Measurements from ENCODE around the gene TBATA.

Gene TBATA

DNA sequence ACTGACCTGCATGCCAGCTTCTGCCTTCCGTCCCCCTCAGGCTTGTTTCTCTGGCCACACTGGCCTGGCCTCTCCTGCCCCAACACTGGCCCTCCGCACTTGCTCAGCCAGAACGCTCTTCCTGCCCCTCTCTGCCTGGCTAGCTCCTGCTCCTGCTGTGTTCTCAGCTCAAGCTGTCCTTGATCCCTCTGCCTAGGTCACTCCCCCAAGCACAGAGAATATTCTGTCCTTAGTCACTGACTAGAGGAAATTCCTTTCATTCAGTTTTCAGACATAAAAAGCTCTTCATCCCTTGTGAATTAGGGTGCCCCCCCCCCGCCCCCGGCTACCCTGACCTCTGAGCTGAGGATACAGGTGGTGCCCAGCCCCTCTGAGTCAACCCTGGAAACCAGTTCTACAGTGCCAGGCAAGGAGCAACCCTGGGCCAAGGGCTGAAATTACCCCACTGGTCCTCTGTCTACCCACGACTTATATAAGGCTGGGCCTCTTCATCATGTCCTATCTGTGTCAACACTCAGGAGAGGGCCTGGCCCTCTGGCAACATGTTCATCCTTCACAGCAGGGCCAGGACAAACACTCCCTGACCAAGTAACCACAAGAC is 23.9 kb upstream of the TBATA start:
- DNase-seq (ENCODE audit: low read depth), result no peak

DNA sequence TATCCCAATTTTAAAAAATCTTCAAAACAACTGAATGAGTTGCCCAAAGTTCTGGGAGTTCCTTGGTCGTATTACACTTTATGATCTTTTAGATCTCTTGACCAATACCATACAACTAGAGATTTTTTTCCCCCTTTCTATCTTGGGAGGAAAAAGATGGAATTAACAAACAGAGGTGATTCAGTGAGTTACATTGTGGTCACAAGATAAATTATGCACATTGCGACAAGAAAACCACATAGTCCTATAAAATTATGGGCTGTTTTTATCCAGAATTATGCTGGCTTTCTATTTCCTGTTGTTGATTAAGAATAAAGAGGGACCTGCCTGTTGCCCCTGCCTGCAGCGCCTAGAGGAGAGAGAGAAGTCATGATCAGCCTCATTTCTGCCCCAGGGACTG is 22.4 kb upstream of the TBATA start:
- DNase-seq (ENCODE audit: low read depth), result no peak

DNA sequence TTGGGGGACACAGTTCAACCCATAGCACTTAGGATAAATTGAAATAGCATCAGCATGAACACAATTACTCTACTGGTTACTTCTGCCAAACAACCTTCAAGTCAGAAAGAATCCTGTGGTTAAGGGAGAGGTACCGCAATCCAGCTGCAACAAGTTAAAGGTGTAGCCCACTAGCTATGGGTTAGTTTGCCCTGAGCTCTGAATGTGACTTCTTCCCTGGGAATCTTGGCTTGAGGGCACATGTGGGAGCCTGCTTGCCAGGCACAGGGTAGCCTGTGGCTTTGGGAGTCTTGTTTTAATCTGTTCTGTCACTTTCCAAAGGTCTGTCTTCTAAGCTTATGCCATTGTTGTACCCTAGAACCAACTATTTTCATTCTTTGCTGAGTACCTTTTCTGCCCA is 21.7 kb upstream of the TBATA start:
- no peak for DNase-seq (ENCODE audit: low read depth)

DNA sequence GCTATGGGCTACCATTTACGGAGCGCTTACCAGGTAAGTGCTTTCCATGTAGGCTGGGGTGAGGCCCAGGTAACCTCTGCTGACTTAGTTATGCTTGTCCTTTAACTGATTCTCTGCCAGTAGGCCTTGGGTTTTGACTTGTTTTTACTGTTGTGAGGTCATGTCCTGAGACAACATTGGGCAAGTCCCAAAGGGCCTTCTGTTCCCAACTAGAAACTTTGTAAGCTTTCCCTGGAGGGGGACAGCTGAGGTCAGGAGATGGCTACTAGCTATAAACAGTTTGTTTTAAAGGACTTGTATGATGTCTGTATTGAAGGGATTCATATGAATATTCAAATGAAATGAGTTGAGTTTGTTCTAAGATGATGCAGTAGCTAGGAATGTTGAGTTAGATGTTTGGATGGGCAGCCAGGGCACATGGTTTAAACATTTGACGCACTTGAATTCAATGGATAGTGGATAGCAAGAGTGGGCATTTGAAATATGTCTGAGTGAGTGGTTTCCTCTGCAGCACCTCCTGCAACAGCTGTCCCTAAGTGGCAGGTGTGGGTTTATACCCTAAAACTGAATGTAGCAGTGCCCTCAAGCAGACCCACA is 20.5 kb upstream of the TBATA start:
- DNase-seq (ENCODE audit: low read depth), result no peak

DNA sequence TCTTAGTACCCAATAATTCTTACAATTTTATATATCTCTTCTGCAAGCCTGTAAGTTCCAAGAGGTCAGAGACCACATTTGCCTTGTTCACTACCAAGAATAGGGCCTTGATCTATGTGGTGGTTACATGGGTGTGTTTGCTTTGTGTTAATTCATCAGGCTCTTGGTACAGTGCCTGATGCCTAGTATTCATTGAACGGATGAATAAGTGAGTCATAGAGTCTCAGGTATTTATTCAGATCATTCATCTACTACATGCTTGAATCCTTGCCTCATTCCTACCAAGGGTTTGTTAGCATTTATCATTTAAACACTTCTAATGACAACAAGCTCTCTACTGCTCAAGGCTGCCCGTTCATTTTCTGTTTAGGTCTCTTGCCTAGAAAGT is 19.2 kb upstream of the TBATA start:
- no peak for DNase-seq (ENCODE audit: low read depth)

DNA sequence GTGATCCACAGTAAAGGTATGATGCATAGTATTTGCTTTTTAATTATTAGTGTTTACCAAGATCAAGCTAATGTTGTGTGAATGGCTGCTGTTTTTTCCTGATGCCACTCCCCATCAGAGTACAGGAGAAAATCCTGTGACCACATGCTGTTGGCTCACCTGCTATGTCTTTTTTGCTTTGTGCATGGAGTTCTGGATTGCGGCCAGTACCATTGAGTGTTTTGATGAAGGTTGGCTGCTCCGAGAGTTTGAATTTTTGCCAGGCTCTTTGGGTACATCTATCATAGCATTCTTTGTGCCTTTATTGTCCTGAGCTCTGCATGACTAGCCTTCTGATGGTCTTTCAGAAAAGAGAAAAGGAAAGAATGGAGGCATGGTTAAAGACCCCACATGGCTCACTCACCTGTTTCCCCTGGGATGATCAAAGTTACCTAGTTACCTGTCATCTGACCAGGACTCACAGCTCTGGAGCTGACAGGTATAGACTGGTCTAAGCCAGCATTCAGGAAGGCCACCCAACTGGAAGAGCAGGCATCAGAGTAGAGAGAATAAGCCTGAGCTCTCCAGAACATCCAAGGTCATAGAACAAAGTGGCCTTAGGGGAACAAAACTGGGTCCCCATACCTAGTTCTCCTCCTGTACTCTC is 18.7 kb upstream of the TBATA start:
- no peak for DNase-seq (ENCODE audit: low read depth)

DNA sequence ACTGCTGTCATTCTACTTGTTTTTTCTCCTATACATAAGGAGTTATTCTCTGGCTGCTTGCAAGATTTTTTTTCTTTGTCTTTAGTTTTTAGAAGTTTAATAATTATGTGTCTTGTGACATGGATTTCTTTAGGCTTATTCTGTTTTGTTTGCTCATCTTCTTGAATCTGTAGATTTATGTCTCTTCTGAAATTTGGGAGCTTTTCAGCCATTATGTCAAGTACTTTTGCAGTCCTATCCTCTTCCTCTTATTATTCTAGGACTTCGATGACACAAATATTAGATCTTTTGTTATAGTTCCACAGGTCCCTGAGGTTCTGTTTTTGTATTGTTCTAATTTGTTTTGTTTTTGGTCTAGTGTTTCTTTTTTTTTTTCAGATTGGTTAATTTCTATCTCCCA is 16.7 kb upstream of the TBATA start:
- no peak for DNase-seq (ENCODE audit: low read depth)

DNA sequence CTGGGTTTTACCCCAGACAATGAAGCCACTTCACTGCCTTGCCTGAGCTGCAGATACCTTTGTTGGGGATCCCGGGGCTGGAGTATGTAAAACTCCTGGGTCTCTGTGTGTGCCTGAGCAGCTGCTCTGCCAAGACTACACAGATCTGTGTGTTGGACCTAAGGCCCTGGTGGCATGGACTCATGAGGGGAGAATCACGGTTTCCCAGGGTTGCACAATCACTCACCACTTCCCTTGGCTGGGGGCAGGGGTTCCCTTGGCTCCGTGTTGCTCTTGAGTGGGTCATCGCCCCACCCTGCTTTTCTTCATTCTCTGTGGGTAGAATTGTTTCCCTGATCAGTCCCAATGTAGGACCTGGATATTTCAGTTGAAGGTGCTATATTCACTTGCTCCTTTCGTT is 13.9 kb upstream of the TBATA start:
- DNase-seq (ENCODE audit: low read depth), result no peak

DNA sequence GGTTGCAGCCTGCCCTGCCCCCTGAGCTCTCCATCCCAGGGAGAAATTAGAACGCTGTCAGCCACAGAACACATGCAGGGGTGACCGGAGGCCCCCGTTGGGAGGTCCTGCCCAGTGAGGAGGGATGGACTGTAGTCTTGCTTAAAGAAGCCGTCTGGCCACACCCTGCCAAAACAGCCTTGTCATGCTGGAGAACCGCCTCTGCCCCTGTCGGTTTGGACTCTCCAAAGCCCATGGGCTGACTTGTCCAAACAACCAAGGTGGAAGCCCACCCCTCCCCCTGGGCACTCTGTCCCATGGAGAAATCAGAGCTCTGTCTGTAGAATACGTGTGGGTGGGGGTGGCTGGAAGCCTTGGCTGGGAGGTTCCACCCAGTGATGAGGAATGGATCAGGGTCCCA is 12.7 kb upstream of the TBATA start:
- no peak for DNase-seq (ENCODE audit: low read depth)

DNA sequence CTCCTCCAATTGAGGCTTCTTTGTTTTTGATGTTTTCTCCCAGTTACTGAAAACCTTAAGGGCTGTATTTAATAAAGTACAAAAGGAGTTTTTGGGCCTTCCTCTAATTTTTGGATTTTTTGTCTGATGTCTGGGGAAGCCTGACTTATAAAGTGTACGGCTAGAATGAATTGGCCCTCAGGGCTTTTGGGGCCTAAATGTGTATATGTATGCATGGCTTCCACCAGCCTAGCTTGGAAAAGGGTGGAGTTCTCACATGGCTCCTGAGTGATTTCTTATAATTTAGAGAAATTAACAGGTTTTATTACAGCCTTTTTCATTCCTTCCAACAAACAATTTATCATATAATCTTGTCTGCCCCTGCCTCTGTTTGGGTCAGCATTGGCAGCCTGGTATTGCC is 10.4 kb upstream of the TBATA start:
- DNase-seq (ENCODE audit: low read depth), result no peak

DNA sequence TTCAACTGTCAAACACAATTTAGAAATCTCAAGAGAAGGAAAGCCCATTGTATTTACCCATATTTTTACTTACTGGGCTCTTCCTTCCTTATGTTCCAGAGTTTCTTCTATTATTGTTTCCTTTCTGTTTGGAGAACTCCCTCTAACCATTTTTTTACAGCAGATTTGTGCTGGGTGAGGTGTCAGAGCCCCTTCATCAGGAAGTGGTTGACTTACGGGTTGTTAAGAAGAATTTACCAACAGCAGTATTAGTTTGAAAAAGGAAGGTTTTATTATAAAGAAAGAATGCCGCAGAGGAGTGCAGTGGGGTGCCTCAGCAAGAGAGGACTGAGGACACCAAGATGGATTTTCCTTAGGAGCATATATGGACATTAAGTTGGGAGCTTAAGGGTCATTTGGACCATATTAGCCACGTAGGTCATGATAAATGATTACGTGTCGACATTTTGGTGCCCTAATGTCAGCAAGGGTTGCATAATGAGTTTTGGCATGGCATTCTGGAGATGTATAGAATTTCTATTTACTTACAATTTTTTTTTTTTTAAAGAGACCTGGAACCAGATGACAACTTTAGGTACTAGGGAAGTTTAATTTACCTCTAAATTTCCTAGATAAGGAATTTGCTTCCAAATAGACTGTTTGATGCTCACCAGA is 6.3 kb upstream of the TBATA start:
- no peak for DNase-seq (ENCODE audit: low read depth)

DNA sequence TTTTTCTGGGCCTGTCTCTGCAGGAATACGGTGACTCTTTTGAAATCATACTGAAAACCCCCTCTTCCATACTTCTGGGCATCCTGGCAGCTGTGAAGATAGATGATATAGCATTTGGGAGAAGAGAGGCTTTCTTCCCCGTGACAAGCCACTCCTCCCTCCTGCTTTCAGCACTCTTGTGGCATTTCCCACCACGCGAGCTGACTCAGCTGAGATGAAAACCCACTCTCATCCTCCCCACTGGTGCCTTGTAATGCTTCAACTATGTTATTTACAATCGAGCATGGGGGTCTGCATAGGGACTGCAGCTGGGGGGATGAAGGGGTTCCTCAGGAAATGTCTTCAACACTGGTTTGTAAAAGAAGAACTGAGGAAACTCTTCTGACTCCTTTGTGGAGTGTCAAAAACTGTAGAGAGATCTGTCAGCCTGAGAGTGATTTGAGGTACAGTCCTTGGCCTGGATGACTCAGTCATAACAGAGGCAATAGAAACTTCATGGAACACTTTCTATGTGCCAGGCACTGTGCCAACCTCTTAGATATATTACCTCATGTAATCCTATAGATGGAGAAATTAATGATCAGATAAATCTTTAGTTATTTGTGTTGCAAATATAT is 1.7 kb upstream of the TBATA start:
- DNase-seq (ENCODE audit: low read depth), result no peak

DNA sequence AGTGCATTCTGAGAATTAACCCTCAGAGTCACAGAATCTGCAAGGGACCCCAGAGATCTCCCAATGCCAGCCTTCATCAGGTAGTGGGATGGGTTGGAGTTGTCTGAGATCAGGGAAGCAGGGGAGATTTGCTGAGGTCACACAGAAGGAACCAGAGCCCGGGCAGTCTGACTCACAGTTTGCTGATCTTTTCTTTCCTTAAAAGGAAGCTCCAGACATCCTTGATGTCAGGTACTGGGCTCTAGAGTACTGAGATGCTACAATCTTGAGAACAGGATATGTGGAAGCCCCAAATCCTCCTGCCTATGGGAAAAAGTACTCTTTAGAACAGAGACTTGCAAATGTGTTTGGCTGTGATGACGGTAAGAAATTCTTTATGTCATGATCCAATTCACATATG is 706 bp downstream of the TBATA start:
- no peak for DNase-seq (ENCODE audit: low read depth)

DNA sequence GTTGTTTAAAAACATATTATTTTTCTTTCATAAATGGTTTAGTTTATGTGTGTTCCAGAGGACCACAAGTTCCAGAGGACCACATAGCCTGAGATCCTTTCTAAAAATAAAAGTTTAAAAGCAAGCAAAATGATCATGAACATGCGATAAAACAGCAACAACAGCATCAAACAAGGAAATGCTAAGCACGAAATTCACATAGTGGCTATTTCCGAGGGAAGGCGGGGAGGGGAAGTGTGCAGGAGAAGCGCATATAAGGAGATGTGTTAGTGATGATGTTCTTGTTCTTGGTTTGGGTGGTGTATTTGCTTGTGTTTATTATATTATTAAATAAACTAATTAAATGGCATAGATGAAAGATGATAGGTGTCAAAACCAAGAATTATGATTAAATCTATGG is 1.2 kb downstream of the TBATA start:
- no peak for DNase-seq (ENCODE audit: low read depth)

DNA sequence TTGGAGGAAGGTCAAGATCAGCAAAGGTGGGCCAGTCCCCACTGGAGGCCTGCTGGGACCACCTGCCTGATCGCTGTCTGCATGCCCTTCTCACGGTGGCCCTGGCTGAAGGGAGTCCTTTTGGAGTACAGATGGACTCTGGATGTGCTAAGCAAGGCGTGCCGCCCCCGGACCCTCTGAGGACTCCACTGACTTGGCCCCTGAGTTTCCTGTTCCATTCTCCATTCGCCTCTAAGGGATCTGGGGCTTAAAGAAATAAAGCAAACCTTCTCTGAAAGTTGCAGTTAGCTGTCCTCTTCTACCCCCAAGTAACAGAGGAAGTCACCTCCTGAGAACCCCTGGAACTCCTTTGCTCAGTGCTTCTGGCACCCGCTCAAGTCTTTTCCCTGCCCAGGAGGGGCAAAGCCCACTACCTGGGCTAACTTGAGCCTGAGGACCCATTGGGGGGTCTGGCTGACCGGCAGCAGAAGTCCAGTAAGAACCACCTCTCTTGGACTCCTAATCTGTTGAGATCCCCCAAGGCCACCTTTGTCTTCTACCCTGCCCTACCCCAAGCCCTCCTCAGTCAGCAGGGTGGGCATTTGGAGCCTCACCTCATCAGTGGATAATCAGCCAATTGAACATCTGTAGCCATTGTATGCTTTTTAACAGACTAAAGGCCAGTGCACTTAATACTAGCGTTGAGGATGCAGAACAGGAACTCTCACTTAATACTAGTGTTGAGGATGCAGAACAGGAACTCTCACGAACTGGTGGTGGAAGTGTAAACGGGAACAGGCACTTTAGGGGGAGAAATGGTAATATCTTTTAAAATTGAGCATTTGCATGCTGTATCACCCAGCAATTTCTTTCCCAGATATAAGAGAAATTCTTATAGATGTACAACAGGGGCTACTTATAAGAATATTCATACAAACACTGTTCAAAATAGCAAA is 2.2 kb downstream of the TBATA start:
- DNase-seq (ENCODE audit: low read depth), result no peak

DNA sequence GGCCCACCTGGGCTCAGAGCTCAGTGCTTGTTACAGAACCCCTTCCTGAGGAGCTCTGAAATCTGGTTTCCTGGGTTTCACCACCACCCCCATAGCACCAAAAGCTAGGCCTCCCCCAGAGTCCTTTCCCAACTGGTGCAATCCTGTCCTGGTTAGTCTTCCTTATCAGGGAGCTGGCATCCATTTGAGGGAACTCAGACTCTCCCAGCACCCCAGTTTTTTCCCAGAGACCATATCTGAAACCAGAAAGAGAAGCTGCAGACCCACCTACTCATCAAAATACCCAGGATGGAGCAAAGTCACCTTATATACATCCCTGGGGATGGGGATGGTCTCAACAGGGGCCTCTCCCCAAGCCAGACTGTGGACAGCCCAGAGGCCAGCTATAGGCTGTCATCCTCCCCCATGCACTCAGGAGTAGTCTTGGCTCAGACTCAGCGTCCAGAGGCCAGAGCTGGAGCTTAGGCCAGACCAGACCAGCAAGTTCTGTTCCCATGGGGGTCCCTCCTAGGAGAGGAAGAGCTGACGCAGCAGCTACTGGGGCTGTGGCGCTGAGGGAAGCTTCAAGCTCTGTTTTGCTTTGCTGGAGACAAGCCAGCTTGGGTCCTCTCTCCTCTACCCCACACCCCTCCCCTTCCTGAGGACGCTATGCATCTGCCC is 3.0 kb downstream of the TBATA start:
- no peak for DNase-seq (ENCODE audit: low read depth)

DNA sequence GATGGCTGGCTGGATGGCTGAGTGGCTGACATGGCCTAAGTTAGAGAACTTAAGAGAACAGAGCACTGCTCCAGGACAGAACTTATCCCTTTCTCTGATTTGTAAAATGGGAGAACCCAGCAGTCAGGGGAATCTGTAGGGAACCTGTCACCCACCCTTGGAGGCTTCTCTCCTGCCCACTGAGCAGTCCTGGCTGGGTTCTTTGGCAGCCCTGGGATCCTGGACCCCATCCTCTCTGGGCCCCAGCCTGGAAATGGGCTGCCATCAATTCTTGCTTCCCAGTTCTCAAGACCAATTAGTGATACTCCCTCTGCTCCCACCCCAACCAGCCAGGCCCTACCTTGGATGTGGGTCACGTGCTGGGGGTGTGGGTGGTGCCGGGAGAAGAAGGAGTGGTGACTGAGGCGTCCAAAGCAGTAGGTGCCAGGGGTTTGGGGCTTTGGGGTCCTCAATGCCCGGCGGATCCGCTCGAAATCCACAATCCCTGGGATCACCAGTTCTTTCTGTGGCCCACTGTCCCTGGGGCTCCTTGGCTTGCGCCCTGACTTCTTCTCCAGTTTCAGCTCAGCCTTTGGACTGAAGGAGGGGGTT is 3.6 kb downstream of the TBATA start:
- no peak for DNase-seq (ENCODE audit: low read depth)

DNA sequence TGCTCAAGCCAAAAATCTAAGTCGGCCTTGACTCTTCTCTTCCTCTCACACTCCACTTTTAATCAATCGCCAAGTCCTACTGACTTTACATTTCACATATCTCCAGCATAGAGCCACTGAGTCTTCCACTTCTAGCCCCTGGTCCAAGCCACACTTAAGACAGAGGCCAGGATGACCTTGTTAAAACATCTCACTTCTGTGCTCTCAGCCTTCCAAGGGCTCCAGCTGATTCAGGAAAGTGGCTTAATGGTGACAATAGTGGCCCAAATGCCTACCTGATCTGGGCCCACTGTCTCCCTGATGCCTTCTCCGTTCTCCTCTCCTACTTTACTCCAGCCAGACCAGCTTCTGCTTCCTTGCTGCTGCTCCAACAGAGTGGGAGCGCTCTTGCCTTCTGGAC is 4.4 kb downstream of the TBATA start:
- DNase-seq (ENCODE audit: low read depth), result no peak

DNA sequence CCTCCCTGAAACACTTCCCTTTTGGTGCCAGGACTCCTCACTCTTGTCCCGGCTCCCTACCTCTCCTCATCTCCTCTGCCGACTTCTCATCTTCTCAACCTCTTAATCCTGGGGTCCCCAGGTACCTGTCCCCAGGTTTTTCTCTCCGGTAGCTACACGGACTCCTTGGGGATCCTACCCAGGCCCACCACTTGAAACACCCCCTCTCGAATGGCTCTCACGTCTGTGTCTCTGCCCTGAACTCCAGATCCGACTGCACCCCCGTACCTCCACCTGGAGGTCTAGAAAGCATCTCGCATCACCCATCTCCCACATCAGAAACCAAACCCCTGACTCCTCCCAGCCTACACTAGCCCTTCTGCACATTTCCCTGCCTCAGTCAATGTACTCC is 4.8 kb downstream of the TBATA start:
- DNase-seq (ENCODE audit: low read depth), result no peak

DNA sequence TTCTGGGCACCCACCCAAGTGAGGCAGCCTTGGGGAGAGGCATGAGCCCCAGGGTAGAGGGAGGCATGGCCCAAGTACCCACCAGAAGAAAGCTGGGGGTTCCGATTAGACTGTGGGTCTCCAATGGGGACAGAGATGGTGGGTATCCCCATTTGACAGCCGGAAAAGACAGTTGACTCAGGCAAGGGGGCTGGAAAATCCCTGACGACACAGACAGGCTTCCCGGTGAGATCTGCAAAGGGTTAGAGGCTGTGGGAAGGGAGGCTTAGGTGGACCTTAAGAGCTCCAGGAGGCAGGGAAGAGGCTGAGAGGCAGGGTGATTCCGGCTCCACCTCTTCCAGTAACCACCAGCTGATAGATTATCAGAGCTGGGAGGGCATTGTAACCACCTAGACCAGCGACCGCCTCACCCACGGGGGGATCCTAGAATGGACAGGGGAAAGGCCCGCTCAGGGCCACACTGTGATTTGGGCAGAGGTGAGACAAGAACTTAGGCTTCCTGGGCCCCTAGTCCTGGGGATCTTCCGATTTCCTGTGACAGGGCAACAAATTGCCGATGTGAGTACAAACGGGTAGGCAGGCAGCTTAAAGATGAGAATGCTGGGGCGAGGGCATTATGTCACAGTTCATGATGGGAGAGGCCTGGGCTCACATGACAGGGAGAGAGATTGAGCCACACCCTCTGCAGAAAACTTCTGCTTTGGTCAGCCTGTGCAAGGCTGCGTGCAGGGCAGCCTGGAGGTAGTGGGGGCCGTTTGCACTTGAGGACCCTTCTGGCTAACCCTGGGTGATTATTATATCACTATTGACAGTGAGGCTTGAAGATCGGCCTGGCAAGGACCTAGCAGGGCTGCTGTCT is 5.4 kb downstream of the TBATA start:
- DNase-seq (ENCODE audit: low read depth), result no peak

Data from stimulated activated CD8-positive, alpha-beta memory T cell treated with anti-CD3 and anti-CD28 coated beads, Interleukin-15, amount 100 ng/mL, for 1 hour (primary cell).